Muscle of arm (tissue), 14 donors: ENCODE results near the gene ACAP3. TPM values are rescaled to one million over a fixed set of nuclear protein-coding genes. Genes with fewer than 3 reads are reported as not detected.
A peak's percentile ranks its signal among the peaks of the same experiment; 100 is the strongest.

Experiments
- DNase-seq: peaks from one replicate; pipeline ENCODE4 v3.0.0-alpha.2; 2013
- long read RNA-seq, 11 donors: transcript quantifications; one replicate each; lab custom pipeline, GENCODE V29; 2026
- polyA plus RNA-seq, 12 donors: library from polyadenylated mRNA; unstranded; fragments of 120-200 nt; gene quantifications; one replicate each; pipeline ENCODE4 v1.2.1, GENCODE V29; 2013; ENCODE audit not compliant: insufficient read length in 12 of 12

The ACAP3 gene, protein sequence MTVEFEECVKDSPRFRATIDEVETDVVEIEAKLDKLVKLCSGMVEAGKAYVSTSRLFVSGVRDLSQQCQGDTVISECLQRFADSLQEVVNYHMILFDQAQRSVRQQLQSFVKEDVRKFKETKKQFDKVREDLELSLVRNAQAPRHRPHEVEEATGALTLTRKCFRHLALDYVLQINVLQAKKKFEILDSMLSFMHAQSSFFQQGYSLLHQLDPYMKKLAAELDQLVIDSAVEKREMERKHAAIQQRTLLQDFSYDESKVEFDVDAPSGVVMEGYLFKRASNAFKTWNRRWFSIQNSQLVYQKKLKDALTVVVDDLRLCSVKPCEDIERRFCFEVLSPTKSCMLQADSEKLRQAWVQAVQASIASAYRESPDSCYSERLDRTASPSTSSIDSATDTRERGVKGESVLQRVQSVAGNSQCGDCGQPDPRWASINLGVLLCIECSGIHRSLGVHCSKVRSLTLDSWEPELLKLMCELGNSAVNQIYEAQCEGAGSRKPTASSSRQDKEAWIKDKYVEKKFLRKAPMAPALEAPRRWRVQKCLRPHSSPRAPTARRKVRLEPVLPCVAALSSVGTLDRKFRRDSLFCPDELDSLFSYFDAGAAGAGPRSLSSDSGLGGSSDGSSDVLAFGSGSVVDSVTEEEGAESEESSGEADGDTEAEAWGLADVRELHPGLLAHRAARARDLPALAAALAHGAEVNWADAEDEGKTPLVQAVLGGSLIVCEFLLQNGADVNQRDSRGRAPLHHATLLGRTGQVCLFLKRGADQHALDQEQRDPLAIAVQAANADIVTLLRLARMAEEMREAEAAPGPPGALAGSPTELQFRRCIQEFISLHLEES
- polyA plus RNA-seq, result 10 to 100 TPM in 11 of 12 donors, not detected in 1; 27.5 to 88.5 (median 36.2) TPM
- long read RNA-seq, donor 1, partial matches to known transcripts, result 21 of 23 reads
- long read RNA-seq, donor 1, other reads (novel, unspliced or antisense), result 0 of 23 reads
- long read RNA-seq, donor 2, partial matches to known transcripts, result 7 of 13 reads
- long read RNA-seq, donor 2, other reads (novel, unspliced or antisense), result 6 of 13 reads
- long read RNA-seq, donor 3, result 0 reads
- long read RNA-seq, donor 4, partial matches to known transcripts, result 0 of 1 reads
- long read RNA-seq, donor 4, other reads (novel, unspliced or antisense), result 0 of 1 reads
- long read RNA-seq, donor 5, partial matches to known transcripts, result 17 of 27 reads
- long read RNA-seq, donor 5, other reads (novel, unspliced or antisense), result 9 of 27 reads
- long read RNA-seq, donor 6, result 0 reads
- long read RNA-seq, donor 7, result 0 reads
- long read RNA-seq, donor 8, partial matches to known transcripts, result 0 of 7 reads
- long read RNA-seq, donor 8, other reads (novel, unspliced or antisense), result 7 of 7 reads
- long read RNA-seq, donor 9, result 0 reads
- long read RNA-seq, donor 10, result 0 reads
- long read RNA-seq, donor 11, partial matches to known transcripts, result 0 of 3 reads
- long read RNA-seq, donor 11, other reads (novel, unspliced or antisense), result 0 of 3 reads

- peak; percentile 91 for DNase-seq
Observed at GRCh38 chr1:1307923-1308755, at the start of gene ACAP3, which contains the start of gene PUSL1. Gene ACAP3, minus strand, starts transcription at chr1:1307930. Its CDS starts 115 bp downstream, at chr1:1307815. Gene PUSL1, plus strand, starts transcription at chr1:1308597. Its CDS starts 47 bp downstream, at chr1:1308644.

DNA sequence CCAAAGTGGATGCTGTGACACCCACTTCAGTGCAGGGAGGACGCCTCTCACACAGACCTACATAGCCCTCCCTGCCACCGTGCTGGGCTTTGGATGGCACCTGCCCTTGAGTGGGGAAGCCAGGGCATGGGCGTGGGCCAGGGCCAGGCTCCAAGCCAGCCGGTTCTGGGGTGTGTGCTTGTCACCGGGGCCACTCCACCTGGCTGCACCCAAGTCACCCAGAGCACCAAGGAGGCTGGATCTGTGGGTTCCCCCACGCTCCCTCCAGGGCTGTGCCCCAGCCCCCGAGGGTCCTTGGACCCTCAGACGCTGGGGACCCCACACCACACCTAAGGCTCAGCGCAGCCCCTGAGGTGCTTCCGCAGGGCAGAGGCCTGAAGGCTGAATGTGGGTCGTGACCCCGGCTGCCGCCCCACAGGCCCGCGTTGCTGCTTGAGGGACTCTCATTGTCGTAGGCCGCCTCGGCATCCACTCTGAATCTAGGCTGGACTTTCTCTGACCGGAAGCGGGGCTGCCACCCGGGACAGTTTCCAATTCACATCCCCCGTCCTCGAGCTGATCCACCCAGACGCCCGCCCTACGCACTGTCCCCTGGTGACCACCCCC, 49.2 kb upstream of the ACAP3 start:
- no peak for DNase-seq

- DNase-seq, result no peak
Observed at GRCh38 chr1:1356166-1356795, 48.6 kb upstream of the ACAP3 start.

- DNase-seq, result no peak
Observed at GRCh38 chr1:1355416-1355815, 47.7 kb upstream of the ACAP3 start.

DNA sequence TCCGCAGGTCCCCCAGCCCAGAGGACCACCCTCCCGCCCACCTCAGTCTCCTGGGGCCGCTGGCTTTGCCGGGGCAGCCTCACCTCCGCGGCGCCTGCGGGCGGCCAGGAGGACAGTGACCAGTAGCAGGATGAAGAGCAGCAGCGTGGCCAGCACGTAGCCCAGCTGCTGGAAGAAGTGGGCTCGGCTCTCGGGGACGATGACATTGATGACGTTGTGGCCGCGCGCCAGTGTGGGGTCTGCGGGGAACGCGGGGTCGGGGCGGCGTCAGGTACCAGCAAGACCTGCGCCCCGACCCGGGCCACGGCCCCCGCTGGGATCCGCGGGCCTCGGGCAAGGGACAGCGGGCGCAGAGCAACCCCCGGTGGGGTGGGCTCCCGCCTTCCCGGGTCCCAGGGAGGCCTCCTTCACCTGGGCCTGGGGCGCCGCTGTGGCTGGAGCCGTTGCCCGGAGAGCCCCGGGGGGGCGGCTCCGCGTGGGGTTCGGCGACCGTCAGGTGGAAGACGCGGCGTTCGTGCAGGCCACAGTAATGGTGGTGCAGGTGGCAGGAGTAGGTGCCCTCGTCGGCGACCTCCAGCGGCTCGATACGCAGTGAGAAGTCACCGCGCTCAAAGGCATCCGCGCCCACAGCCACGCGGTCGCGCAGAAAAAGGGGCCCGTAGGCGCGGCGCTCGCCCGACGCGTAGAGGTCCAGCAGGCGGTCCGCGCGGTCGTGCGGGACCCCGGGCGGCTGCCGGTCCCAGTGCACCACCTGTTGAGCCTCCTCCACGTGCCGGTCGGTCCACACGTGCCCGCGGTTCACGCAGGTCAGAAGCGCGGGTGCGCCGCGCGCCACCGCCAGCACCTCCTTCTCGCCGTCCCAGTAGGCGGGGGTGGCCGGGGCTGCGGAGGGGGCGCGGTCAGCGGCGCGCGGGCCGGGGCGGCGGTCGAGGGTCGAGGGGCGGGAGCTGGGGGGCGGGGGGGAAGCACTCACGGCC, 46.8 kb upstream of the ACAP3 start:
- DNase-seq, result no peak

- DNase-seq, result no peak
Observed at GRCh38 chr1:1353389-1354151, 45.8 kb upstream of the ACAP3 start.

DNA sequence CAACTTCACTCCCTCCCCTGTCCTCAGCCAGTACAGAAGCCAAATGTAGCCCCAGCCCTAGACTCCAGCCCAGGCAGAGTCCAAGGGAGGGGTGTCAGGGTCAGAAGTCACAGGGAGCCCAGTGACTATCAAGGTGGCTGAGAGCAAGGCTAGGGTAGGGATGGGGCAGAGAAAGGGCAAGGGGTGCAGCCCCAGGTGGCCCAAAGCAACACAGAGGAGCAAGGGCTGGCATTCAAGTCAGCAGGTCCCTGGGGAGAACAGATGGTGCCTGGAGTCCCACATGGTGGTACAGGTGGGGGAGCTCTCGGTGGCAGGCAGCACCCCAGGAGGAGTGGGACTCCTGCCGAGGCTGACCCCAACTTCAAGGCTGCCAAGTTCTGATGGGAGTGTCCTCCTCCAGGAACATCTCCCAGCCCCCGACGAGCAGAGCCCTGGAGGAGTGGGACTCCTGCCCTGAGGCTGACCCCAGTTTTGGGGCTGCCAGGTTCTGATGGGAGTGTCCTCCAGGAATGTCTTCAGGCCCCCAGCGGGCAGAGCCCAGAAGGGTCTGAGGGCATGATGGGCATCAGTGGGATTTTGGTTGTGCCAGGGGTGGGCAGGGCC, 45.2 kb upstream of the ACAP3 start:
- DNase-seq, result no peak

GRCh38 chr1:1351511-1352427, 44.0 kb upstream of the ACAP3 start:
- peak; percentile 69 for DNase-seq

GRCh38 chr1:1349256-1350012, 41.7 kb upstream of the ACAP3 start, which contains the start of gene DVL1:
Gene DVL1, minus strand, starts transcription at chr1:1349418. Its CDS starts 353 bp downstream, at chr1:1349065.
- DNase-seq, result peak; percentile 61

DNA sequence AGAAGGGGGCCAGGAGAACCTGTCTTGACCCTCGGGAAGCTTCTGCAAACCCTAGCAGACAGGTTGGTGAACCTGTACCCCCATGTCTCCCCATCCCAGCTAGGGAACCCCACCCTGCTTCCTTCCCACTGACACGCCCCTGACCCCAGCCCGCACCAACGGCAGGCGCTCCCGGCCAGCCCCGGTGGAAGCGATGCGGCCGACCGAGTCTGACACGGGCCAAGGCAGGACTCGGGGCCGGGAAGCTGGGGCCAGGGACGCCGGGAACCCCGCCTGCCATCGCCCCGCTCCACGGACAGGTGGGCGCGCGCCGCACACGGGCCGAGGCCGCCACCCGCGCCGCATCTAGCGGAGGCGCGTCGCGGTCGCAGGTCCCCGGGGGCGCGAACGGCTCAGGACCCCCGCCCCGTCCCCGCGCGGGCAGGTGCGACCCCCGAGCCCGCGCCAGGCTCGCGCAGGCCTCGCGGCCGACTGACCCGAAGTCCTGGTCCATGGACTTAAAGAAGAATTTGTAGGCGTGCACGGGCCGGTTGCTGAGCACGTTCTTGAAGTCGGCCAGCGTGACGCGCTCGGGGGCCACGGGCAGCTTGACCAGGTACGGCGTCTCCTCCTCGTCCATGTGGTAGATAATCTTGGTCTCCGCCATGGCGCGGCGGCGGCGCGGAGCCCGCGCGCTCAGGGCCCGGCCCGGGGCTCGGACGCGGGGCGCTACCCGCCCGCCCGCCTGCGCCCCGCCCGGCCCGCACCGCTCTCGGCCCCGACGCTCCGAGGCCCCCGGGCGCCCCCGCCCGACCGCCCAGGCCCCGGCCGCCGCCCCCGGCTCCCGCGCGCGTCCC, 40.9 kb upstream of the ACAP3 start:
- DNase-seq, result no peak

DNA sequence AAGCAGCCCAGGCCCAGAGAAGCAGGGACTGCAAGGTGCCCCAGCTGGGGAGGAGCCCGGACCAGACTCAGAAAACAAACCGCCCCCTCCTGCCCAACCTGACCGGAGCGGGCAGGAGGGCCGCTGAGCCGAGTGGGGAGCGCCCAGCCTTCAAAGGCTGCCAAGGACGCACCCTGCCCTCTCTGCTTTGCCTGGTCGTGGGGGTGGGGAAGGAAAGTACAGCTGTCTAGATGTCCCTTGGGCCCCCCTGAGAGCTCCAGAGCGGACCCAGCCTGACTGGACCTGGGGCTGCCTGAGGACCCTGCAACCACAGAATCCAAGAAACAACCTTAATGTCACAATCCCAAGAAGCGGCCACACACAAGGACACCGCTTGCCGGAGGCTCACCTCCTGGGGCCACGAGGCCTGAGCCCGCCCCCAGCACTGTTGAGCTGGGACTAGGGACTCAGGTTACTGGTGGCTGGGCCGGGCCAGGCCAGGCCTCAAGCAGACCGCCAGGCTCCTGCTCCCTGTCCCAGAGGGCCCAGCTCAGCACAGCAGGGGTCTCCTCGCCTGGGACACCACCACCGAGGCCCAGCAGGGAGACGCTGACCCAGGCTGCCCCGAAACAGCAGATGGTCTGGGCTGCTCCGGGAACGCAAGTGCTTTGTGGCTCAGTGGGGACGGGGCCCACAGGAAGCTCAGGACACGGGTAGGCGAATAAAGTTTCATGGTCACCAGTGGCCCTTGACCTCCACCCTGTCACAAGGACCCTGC, 40.1 kb upstream of the ACAP3 start:
- no peak for DNase-seq

GRCh38 chr1:1347026-1347595, 39.4 kb upstream of the ACAP3 start:
- no peak for DNase-seq

DNA sequence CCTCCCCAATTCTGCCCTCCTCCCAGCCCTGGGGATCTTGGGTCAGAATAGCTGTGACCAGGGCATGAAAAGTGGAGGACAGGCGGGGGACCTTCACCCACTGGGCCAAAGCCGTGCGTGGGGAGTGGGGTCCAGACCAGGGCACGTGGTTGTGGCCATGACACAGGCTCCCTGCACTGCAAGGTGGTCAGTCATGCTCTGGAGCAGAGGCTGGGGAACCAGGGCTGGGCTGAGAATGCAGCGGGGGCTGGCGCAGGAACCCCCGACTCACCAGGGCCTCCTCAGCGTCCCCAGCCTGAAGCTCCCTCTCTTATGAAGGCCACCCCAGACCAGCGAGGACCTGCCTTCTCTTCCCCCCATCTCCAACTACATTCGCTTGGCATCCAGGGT, 38.8 kb upstream of the ACAP3 start:
- no peak for DNase-seq
